Measurements from ENCODE around the gene UBE2L3.
"Not testable (repeated sequence)": the region's sequence is repeated elsewhere in the genome, so short reads cannot be mapped to it uniquely, and the experiment has no call there.

Gene UBE2L3

GRCh38 chr22:21605887-21606564 is 38.5 kb downstream of the UBE2L3 start:
- no peak for DNase-seq
- TF ChIP-seq POLR2A (IDR thresholded peaks at IDR 0.05; ENCODE audit: low read length) (no peak), GATA1 (IDR thresholded peaks at IDR 0.05; ENCODE audit: low read depth, low read length) (no peak)

- TF ChIP-seq GATA1 (IDR thresholded peaks at IDR 0.05; ENCODE audit: low read depth, low read length), result no peak
- no peak for TF ChIP-seq POLR2A (IDR thresholded peaks at IDR 0.05; ENCODE audit: low read length)
- no peak for DNase-seq
Observed at GRCh38 chr22:21606775-21607174, 39.3 kb downstream of the UBE2L3 start.

- DNase-seq, result not testable (repeated sequence)
Observed at GRCh38 chr22:21609556-21610157, 42.1 kb downstream of the UBE2L3 start.

GRCh38 chr22:21611210-21611977 is 43.9 kb downstream of the UBE2L3 start:
- no peak for DNase-seq
- TF ChIP-seq GATA1 (IDR thresholded peaks at IDR 0.05; ENCODE audit: low read depth, low read length) (no peak), POLR2A (IDR thresholded peaks at IDR 0.05; ENCODE audit: low read length) (no peak)

GRCh38 chr22:21612858-21613257 is 45.3 kb downstream of the UBE2L3 start:
- DNase-seq, result no peak
- no peak for TF ChIP-seq GATA1 (IDR thresholded peaks at IDR 0.05; ENCODE audit: low read depth, low read length)
- no peak for TF ChIP-seq POLR2A (IDR thresholded peaks at IDR 0.05; ENCODE audit: low read length)

- TF ChIP-seq POLR2A (IDR thresholded peaks at IDR 0.05; ENCODE audit: low read length), result no peak
- TF ChIP-seq GATA1 (IDR thresholded peaks at IDR 0.05; ENCODE audit: low read depth, low read length), result no peak
- DNase-seq, result no peak
Observed at GRCh38 chr22:21613553-21614233, 46.2 kb downstream of the UBE2L3 start.

GRCh38 chr22:21615731-21616130 is 48.2 kb downstream of the UBE2L3 start:
- TF ChIP-seq GATA1 (IDR thresholded peaks at IDR 0.05; ENCODE audit: low read depth, low read length), result no peak
- TF ChIP-seq POLR2A (IDR thresholded peaks at IDR 0.05; ENCODE audit: low read length), result no peak
- DNase-seq, result no peak

- DNase-seq, result not testable (repeated sequence)
Observed at GRCh38 chr22:21617337-21617736, 49.8 kb downstream of the UBE2L3 start.

GRCh38 chr22:21621025-21621424 is 53.5 kb downstream of the UBE2L3 start:
- DNase-seq, result no peak
- TF ChIP-seq GATA1 (IDR thresholded peaks at IDR 0.05; ENCODE audit: low read depth, low read length) (no peak), POLR2A (IDR thresholded peaks at IDR 0.05; ENCODE audit: low read length) (no peak)

- no peak for DNase-seq
- no peak for TF ChIP-seq GATA1 (IDR thresholded peaks at IDR 0.05; ENCODE audit: low read depth, low read length)
- TF ChIP-seq POLR2A (IDR thresholded peaks at IDR 0.05; ENCODE audit: low read length), result no peak
Observed at GRCh38 chr22:21622011-21622918, 54.8 kb downstream of the UBE2L3 start.

GRCh38 chr22:21622919-21623647 is 55.6 kb downstream of the UBE2L3 start:
- TF ChIP-seq POLR2A (IDR thresholded peaks at IDR 0.05; ENCODE audit: low read length) (no peak), GATA1 (IDR thresholded peaks at IDR 0.05; ENCODE audit: low read depth, low read length) (no peak)
- no peak for DNase-seq

- no peak for DNase-seq
- no peak for TF ChIP-seq POLR2A (IDR thresholded peaks at IDR 0.05; ENCODE audit: low read length)
- no peak for TF ChIP-seq GATA1 (IDR thresholded peaks at IDR 0.05; ENCODE audit: low read depth, low read length)
Observed at GRCh38 chr22:21623648-21623970, 56.1 kb downstream of the UBE2L3 start.
